Liver (tissue), 9 donors: ENCODE results near the gene DNAL1. TPM values are rescaled to one million over a fixed set of nuclear protein-coding genes. Genes with fewer than 3 reads are reported as not detected.

Experiments used
- DNase-seq: peaks from one replicate; pipeline ENCODE4 v3.0.0-alpha.2; 2017; ENCODE audit warnings: low spot score
- H3K27ac ChIP-seq, 2 donors: one replicate each; pipeline ENCODE4 v1.7.0; 2013; ENCODE audit warnings: inconsistent platforms in 2 of 2, low read length in 2 of 2, control low read depth in 1 of 2, low read depth in 1 of 2, mild to moderate bottlenecking in 1 of 2
- H3K27me3 ChIP-seq, 4 donors: one replicate each; pipeline versions ENCODE4 v1.6.1 to v1.7.0; 2013; ENCODE audit warnings: low read length in 3 of 4, inconsistent platforms in 1 of 4, mild to moderate bottlenecking in 1 of 4, moderate library complexity in 1 of 4; ENCODE audit not compliant: control insufficient read depth in 4 of 4, insufficient read depth in 4 of 4
- H3K36me3 ChIP-seq, 4 donors: one replicate each; pipeline versions ENCODE4 v1.6.1 to v1.7.0; 2013; ENCODE audit warnings: low read length in 3 of 4, mild to moderate bottlenecking in 3 of 4, low read depth in 1 of 4, moderate library complexity in 1 of 4; ENCODE audit not compliant: control insufficient read depth in 4 of 4, insufficient read depth in 3 of 4
- H3K4me1 ChIP-seq, 4 donors: one replicate each; pipeline versions ENCODE4 v1.6.1 to v1.7.0; 2013; ENCODE audit warnings: low read length in 3 of 4, mild to moderate bottlenecking in 3 of 4, moderate library complexity in 1 of 4; ENCODE audit not compliant: control insufficient read depth in 4 of 4, insufficient read depth in 4 of 4
- H3K4me3 ChIP-seq, 3 donors: one replicate each; pipeline versions ENCODE4 v1.6.1 to v1.7.0; 2013; ENCODE audit warnings: low read length in 3 of 3, control low read depth in 1 of 3, low read depth in 1 of 3, mild to moderate bottlenecking in 1 of 3
- H3K9ac ChIP-seq, 2 donors: one replicate each; pipeline ENCODE4 v1.7.0; 2013; ENCODE audit warnings: low read length in 2 of 2, mild to moderate bottlenecking in 2 of 2, moderate library complexity in 2 of 2, control low read depth in 1 of 2, low read depth in 1 of 2
- H3K9me3 ChIP-seq, 4 donors: one replicate each; pipeline versions ENCODE4 v1.6.1 to v1.7.0; 2013; ENCODE audit warnings: low read length in 3 of 4; ENCODE audit not compliant: control insufficient read depth in 4 of 4
- FOXA2 ChIP-seq: IDR thresholded peaks from 2 replicates; pipeline ENCODE4 v1.6.1; 2016; ENCODE audit warnings: antibody characterized with exemption
- GABPA ChIP-seq, 2 donors: IDR thresholded peaks in 1 of 2; conservative IDR thresholded peaks in 1 of 2; 2 replicates each; pipeline ENCODE4 v1.6.1; 2016; ENCODE audit warnings: antibody characterized with exemption in 2 of 2, mild to moderate bottlenecking in 1 of 2, moderate library complexity in 1 of 2
- HNF4A ChIP-seq, 2 donors: conservative IDR thresholded peaks; 2 replicates each; pipeline ENCODE4 v1.6.1; 2016; ENCODE audit warnings: antibody characterized with exemption in 2 of 2, mild to moderate bottlenecking in 2 of 2
- HNF4G ChIP-seq: IDR thresholded peaks from 2 replicates; pipeline ENCODE4 v1.6.1; 2016; ENCODE audit warnings: antibody characterized with exemption
- MAX ChIP-seq: IDR thresholded peaks from 2 replicates; pipeline ENCODE4 v1.6.1; 2016; ENCODE audit warnings: antibody characterized with exemption
- NR2F2 ChIP-seq: IDR thresholded peaks from 2 replicates; pipeline ENCODE4 v1.6.1; 2016; ENCODE audit warnings: antibody characterized with exemption
- RAD21 ChIP-seq, 2 donors: IDR thresholded peaks; 2 replicates each; pipeline ENCODE4 v1.6.1; 2016; ENCODE audit warnings: antibody characterized with exemption in 2 of 2, mild to moderate bottlenecking in 2 of 2
- REST ChIP-seq: IDR thresholded peaks from 2 replicates; pipeline ENCODE4 v1.6.1; 2016; ENCODE audit warnings: antibody characterized with exemption, mild to moderate bottlenecking
- RXRA ChIP-seq, 2 donors: IDR thresholded peaks; 2 replicates each; pipeline ENCODE4 v1.6.1; 2017 to 2018; ENCODE audit warnings: antibody characterized with exemption in 2 of 2, mild to moderate bottlenecking in 1 of 2
- ZBTB33 ChIP-seq: IDR thresholded peaks from 2 replicates; pipeline ENCODE4 v1.6.1; 2016; ENCODE audit warnings: antibody characterized with exemption
- WGBS: extraction: QIAGEN DNeasy Blood & Tissue Kit; methylation state at CpG from one replicate; pipeline ENCODE4 v1.1.7; 2013; 5-methylcytosine and 5-hydroxymethylcytosine counted together
- polyA plus RNA-seq, 2 donors: library from polyadenylated mRNA; stranded (reverse) in 1 of 2; unstranded in 1 of 2; fragments of 200-250 nt in 1 of 2; fragments of >200 nt in 1 of 2; fragmentation: Nextera tagmentation in 1 of 2; extraction: Ambion mirVana in 1 of 2; gene quantifications; one replicate each; pipeline versions ENCODE4 v1.2.1 to v1.2.3, GENCODE V29; 2013 to 2015
- total RNA-seq, 2 donors: library from RNA; depleted of rRNA; stranded (reverse); fragments of >200 nt; gene quantifications; one replicate each; pipeline ENCODE4 v1.2.3, GENCODE V29; 2014
- donor health status: healthy.
- donor health status: healthy.
- donor health status: healthy.
- donor health status: healthy.
- donor health status: healthy.

The DNAL1 gene
- total and polyA plus RNA-seq, 4 donors, result 1.9 to 3.4 (median 2.4) TPM

GRCh38 chr14:73729556-73730265, 84.9 kb downstream of the DNAL1 start:
- WGBS, result 90% methylated on average over 23 of the region's 23 CpGs
- Histone ChIP-seq H3K36me3 (peaks cover 11 to 64% (median 26%) of the 10 kb centered on the region in 4 donors), H3K4me1 (peaks cover 6 to 31% (median 20%) of the 10 kb centered on the region in 4 donors), H3K27me3 (no peaks in the 10 kb centered on the region), H3K4me3 (no peak overlapping the region), H3K9ac (no peak overlapping the region), H3K27ac (peak overlapping the region; percentile 12 to 64), H3K9me3 (no peaks in the 10 kb centered on the region)
- TF ChIP-seq GABPA (IDR thresholded peaks at IDR 0.05 in 1 of 2, conservative IDR thresholded peaks at IDR 0.05 in 1 of 2) (no peak), HNF4G (no peak), MAX (no peak)
- DNase-seq, result no peak

GRCh38 chr14:73731111-73731510, 86.3 kb downstream of the DNAL1 start:
- no peak for DNase-seq
- H3K9ac ChIP-seq, result no peak overlapping the region

More at GRCh38 chr14:73731111-73731510, 86.3 kb downstream of the DNAL1 start:
- no peaks in the 10 kb centered on the region for H3K9me3 ChIP-seq
- H3K36me3 ChIP-seq, result peaks cover 9 to 63% (median 28%) of the 10 kb centered on the region in 4 donors
- no peak overlapping the region for H3K4me3 ChIP-seq
- no peak for TF ChIP-seq RXRA (IDR thresholded peaks at IDR 0.05)
- TF ChIP-seq FOXA2, result peak; percentile 23
- TF ChIP-seq HNF4A (conservative IDR thresholded peaks at IDR 0.05), result no peak
- TF ChIP-seq RAD21 (IDR thresholded peaks at IDR 0.05), result peak; percentile 20 to 41
- TF ChIP-seq NR2F2, result no peak
- TF ChIP-seq REST, result no peak
- TF ChIP-seq ZBTB33, result no peak
- no peaks in the 10 kb centered on the region for H3K27me3 ChIP-seq
- no peak overlapping the region for H3K27ac ChIP-seq
- peaks cover 0 to 17% (median 7%) of the 10 kb centered on the region in 4 donors for H3K4me1 ChIP-seq
- WGBS, result 72% methylated on average over 3 of the region's 3 CpGs
